ENCODE data around the gene ZNF460.

Gene ZNF460

DNA sequence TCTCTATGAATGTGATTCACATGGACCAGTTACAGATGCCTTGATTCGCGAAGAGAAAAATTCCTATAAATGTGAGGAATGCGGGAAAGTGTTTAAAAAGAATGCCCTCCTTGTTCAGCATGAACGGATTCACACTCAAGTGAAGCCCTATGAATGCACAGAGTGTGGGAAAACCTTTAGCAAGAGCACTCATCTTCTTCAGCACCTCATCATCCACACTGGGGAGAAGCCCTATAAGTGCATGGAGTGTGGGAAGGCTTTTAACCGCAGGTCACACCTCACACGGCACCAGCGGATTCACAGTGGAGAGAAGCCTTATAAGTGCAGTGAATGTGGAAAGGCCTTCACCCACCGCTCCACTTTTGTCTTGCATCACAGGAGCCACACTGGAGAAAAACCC, 47.7 kb downstream of the ZNF460 start:
- in situ Hi-C loops (cut with HindIII; ENCODE audit: low sequenced_read_pairs) = loop anchor here (5.0 kb wide), 1 partner anchor 54 kb away; no protein-coding TSS in a partner anchor

- in situ Hi-C loops (cut with HindIII; ENCODE audit: low sequenced_read_pairs) = no loop called here
These were observed 53.9 kb downstream of the ZNF460 start for GRCh38 chr19:57334191-57334590.

- in situ Hi-C loops (cut with HindIII; ENCODE audit: low sequenced_read_pairs) = no loop called here
These were observed 58.6 kb downstream of the ZNF460 start for GRCh38 chr19:57338877-57339276.

DNA sequence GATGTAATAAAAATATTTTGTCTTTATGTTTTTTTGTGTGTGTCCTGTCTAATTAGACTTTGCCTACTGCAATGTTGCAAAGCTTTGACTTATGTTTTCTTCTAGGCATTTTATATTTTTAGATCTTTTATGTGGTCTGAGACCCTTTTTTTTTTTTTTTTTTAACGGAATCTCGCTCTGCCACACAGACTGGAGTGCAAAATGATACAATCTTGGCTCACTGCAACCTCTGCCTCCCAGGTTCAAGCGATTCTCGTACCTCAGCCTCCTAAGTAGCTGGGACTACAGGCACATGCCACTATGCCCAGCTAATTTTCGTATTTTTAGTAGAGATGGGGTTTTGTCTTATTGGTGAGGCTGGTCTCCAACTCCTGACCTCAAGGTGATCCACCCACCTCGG, 62.3 kb downstream of the ZNF460 start:
- in situ Hi-C loops (cut with HindIII; ENCODE audit: low sequenced_read_pairs) = no loop called here

All from endothelial cell of hepatic sinusoid (primary cell).